H1 (cell line): ENCODE results near the gene NABP1. TPM values are rescaled to one million over a fixed set of nuclear protein-coding genes. Genes with fewer than 3 reads are reported as not detected.

ENCODE experiments used
- CTCF ChIA-PET: fragments of 300-600 bp; sonication (Branson Sonifier 250); formaldehyde crosslinking; loops from one replicate; lab custom pipeline; 2021; ENCODE audit not compliant: partially characterized antibody; lab: Charles Lee
- POLR2A ChIA-PET: fragments of 300-600 bp; sonication (Branson Sonifier 250); formaldehyde crosslinking; loops from one replicate; lab custom pipeline; 2021; ENCODE audit warnings: inconsistent platforms; ENCODE audit not compliant: partially characterized antibody; lab: Charles Lee
- DNase-seq, 2 experiments: peaks; one replicate each; pipeline versions ENCODE4 v3.0.0 to v3.0.0-alpha.2; 2010 to 2022; ENCODE audit warnings: low spot score in 2 of 2, low read depth in 1 of 2, mixed read lengths in 1 of 2
- FAIRE-seq: peaks from 2 replicates; lab custom pipeline; 2011; peaks lifted over from hg19 to GRCh38; lab: Jason Lieb, UNC
- H2AFZ ChIP-seq: 2 replicates; pipeline ENCODE4 v1.8.1; 2012; ENCODE audit warnings: low read length, inconsistent platforms
- H2AK5ac ChIP-seq: 2 replicates; pipeline ENCODE4 v1.6.1; 2013; ENCODE audit warnings: low read depth, low read length
- H2BK120ac ChIP-seq: replicated peaks from 2 replicates; pipeline ENCODE3; 2013; ENCODE audit warnings: low read depth, low read length, inconsistent platforms
- H2BK12ac ChIP-seq: 2 replicates; pipeline ENCODE4 v1.6.1; 2013; ENCODE audit warnings: low read depth, low read length
- H2BK15ac ChIP-seq: 2 replicates; pipeline ENCODE4 v1.6.1; 2013; ENCODE audit warnings: low read length
- H2BK20ac ChIP-seq: 2 replicates; pipeline ENCODE4 v1.6.1; 2013; ENCODE audit warnings: low read length
- H2BK5ac ChIP-seq: 2 replicates; pipeline ENCODE4 v1.6.1; 2013; ENCODE audit warnings: low read depth, low read length
- H3K14ac ChIP-seq: 2 replicates; pipeline ENCODE4 v1.6.1; 2013; ENCODE audit warnings: inconsistent platforms; ENCODE audit not compliant: insufficient read length
- H3K18ac ChIP-seq: 2 replicates; pipeline ENCODE4 v1.6.1; 2013; ENCODE audit warnings: low read length; ENCODE audit errors: extremely low read depth
- H3K23ac ChIP-seq: 2 replicates; pipeline ENCODE4 v1.6.1; 2013; ENCODE audit warnings: inconsistent platforms; ENCODE audit not compliant: insufficient read length
- H3K23me2 ChIP-seq: 2 replicates; pipeline ENCODE4 v1.6.1; 2013; ENCODE audit warnings: low read depth, low read length
- H3K27ac ChIP-seq: 2 replicates; pipeline ENCODE4 v1.6.1; 2011; ENCODE audit warnings: low read depth, low read length, inconsistent platforms
- H3K27me3 ChIP-seq, 4 experiments: replicated peaks in 1 of 4; 1 replicate in 1 of 4; 2 replicates in 3 of 4; pipeline versions ENCODE4 v1.6.1 to v1.8.1; 2011 to 2013; ENCODE audit warnings: low read length in 3 of 4, mild to moderate bottlenecking in 3 of 4, inconsistent platforms in 2 of 4, mixed read lengths in 2 of 4, moderate library complexity in 1 of 4; ENCODE audit not compliant: control insufficient read depth in 3 of 4, insufficient read depth in 3 of 4; ENCODE audit errors: extremely low read depth in 1 of 4
- H3K36me3 ChIP-seq, 4 experiments: 2 replicates each; pipeline versions ENCODE4 v1.6.1 to v1.8.1; 2011 to 2013; ENCODE audit warnings: mild to moderate bottlenecking in 4 of 4, low read length in 3 of 4, moderate library complexity in 2 of 4, control low read depth in 1 of 4, inconsistent platforms in 1 of 4; ENCODE audit not compliant: insufficient read depth in 4 of 4, control insufficient read depth in 2 of 4
- H3K4ac ChIP-seq: replicated peaks from 2 replicates; pipeline ENCODE3; 2013; ENCODE audit warnings: low read length, low read depth, mixed read lengths, inconsistent platforms; ENCODE audit not compliant: insufficient read length
- H3K4me1 ChIP-seq, 4 experiments: replicated peaks in 1 of 4; 1 replicate in 1 of 4; 2 replicates in 3 of 4; pipeline versions ENCODE4 v1.6.1 to v1.8.1; 2011 to 2013; ENCODE audit warnings: low read length in 3 of 4, inconsistent platforms in 2 of 4, mixed read lengths in 1 of 4; ENCODE audit not compliant: insufficient read depth in 4 of 4, control insufficient read depth in 3 of 4
- H3K4me2 ChIP-seq, 2 experiments: 2 replicates each; pipeline versions ENCODE4 v1.6.1 to v1.8.1; 2011 to 2013; ENCODE audit warnings: low read depth in 2 of 2, low read length in 2 of 2, control low read depth in 1 of 2, inconsistent platforms in 1 of 2, mild to moderate bottlenecking in 1 of 2; ENCODE audit not compliant: insufficient read depth in 1 of 2
- H3K4me3 ChIP-seq, 4 experiments: fragments of 200-600, 300-600 bp in 1 of 4; sonication (generic), shearing (Covaris generic), sonication (Bioruptor Twin) in 1 of 4; 2 replicates each; pipeline versions ENCODE4 v1.5.1 to v1.8.1; 2011 to 2016; ENCODE audit warnings: low read length in 4 of 4, low read depth in 3 of 4, control low read depth in 2 of 4, inconsistent platforms in 2 of 4, mild to moderate bottlenecking in 2 of 4, mixed read lengths in 1 of 4, moderate library complexity in 1 of 4; ENCODE audit not compliant: insufficient read depth in 2 of 4; ENCODE audit errors: extremely low read depth in 1 of 4
- H3K56ac ChIP-seq: replicated peaks from 2 replicates; pipeline ENCODE3; 2013; ENCODE audit warnings: low read depth, mild to moderate bottlenecking, mixed read lengths, low read length, inconsistent platforms; ENCODE audit not compliant: insufficient read length
- H3K79me1 ChIP-seq: 2 replicates; pipeline ENCODE4 v1.6.1; 2013; ENCODE audit warnings: low read depth, low read length, control low read depth
- H3K79me2 ChIP-seq, 2 experiments: 2 replicates each; pipeline versions ENCODE4 v1.6.1 to v1.8.1; 2012 to 2013; ENCODE audit warnings: low read length in 2 of 2, mild to moderate bottlenecking in 2 of 2, inconsistent platforms in 1 of 2; ENCODE audit not compliant: insufficient read depth in 2 of 2, control insufficient read depth in 1 of 2
- H3K9ac ChIP-seq, 4 experiments: replicated peaks in 1 of 4; 1 replicate in 1 of 4; 2 replicates in 3 of 4; pipeline versions ENCODE4 v1.6.1 to v1.8.1; 2011 to 2013; ENCODE audit warnings: low read depth in 3 of 4, low read length in 3 of 4, control low read depth in 2 of 4, mild to moderate bottlenecking in 2 of 4, moderate library complexity in 2 of 4, inconsistent platforms in 1 of 4; ENCODE audit errors: extremely low read depth in 1 of 4
- H3K9me3 ChIP-seq, 2 experiments: 2 replicates each; pipeline versions ENCODE4 v1.6.1 to v1.8.1; 2012 to 2013; ENCODE audit warnings: mild to moderate bottlenecking in 2 of 2, moderate library complexity in 2 of 2, control low read depth in 1 of 2, inconsistent platforms in 1 of 2, low read depth in 1 of 2, low read length in 1 of 2, mixed read lengths in 1 of 2; ENCODE audit not compliant: insufficient read depth in 2 of 2
- H4K20me1 ChIP-seq, 2 experiments: replicated peaks in 1 of 2; 2 replicates each; pipeline versions ENCODE3 to v1.8.1; 2011 to 2013; ENCODE audit warnings: inconsistent platforms in 2 of 2, low read length in 2 of 2, mild to moderate bottlenecking in 1 of 2; ENCODE audit not compliant: insufficient read depth in 2 of 2, control insufficient read depth in 1 of 2
- H4K5ac ChIP-seq: 2 replicates; pipeline ENCODE4 v1.6.1; 2013; ENCODE audit warnings: low read length, low read depth, mixed read lengths, inconsistent platforms; ENCODE audit not compliant: insufficient read length
- H4K8ac ChIP-seq: 2 replicates; pipeline ENCODE4 v1.8.0; 2013; ENCODE audit warnings: mild to moderate bottlenecking, moderate library complexity, low read length, inconsistent platforms; ENCODE audit not compliant: insufficient read depth; ENCODE audit errors: extremely low read depth
- H4K91ac ChIP-seq: replicated peaks from 2 replicates; pipeline ENCODE3; 2013; ENCODE audit warnings: low read length, mixed read lengths, inconsistent platforms; ENCODE audit not compliant: insufficient read length
- CBX5 ChIP-seq: fragments of 300-800, 300-1000 bp; sonication (generic); IDR thresholded peaks from 2 replicates; pipeline ENCODE4 v1.7.1; 2016; ENCODE audit warnings: antibody characterized with exemption, low read length, low read depth
- CREB1 ChIP-seq: IDR thresholded peaks from 2 replicates; pipeline ENCODE4 v1.6.1; 2012; ENCODE audit warnings: inconsistent platforms
- CTBP2 ChIP-seq: IDR thresholded peaks from 2 replicates; pipeline ENCODE4 v1.7.0; 2011; ENCODE audit warnings: borderline replicate concordance, mild to moderate bottlenecking, moderate library complexity, mixed read lengths, low read length; ENCODE audit not compliant: insufficient read depth, insufficient read length
- GABPA ChIP-seq: IDR thresholded peaks from 2 replicates; pipeline ENCODE4 v1.6.1; 2011; ENCODE audit warnings: mild to moderate bottlenecking, low read length, moderate library complexity, borderline replicate concordance; ENCODE audit not compliant: insufficient read depth
- SIN3A ChIP-seq, 2 experiments: IDR thresholded peaks in 1 of 2; conservative IDR thresholded peaks in 1 of 2; 2 replicates each; pipeline ENCODE4 v1.6.1; 2011 to 2012; ENCODE audit warnings: low read length in 2 of 2, improper control_type of control experiment in 1 of 2, low read depth in 1 of 2, mild to moderate bottlenecking in 1 of 2
- SUZ12 ChIP-seq: fragments of 200-600 bp; sonication (generic); IDR thresholded peaks from 2 replicates; pipeline ENCODE4 v1.6.1; 2012; ENCODE audit warnings: mild to moderate bottlenecking, inconsistent platforms, low read length, moderate library complexity, mixed read lengths
- WGBS, 2 experiments: shearing (Covaris generic) in 1 of 2; methylation state at CpG; one replicate each; pipeline versions ENCODE4 v1.1.6 to v1.1.7; 2013 to 2015; ENCODE audit warnings: low lambda C conversion rate in 2 of 2, mixed read lengths in 2 of 2, inconsistent platforms in 1 of 2, low coverage in 1 of 2, missing lambda C conversion rate in 1 of 2; ENCODE audit not compliant: insufficient replicate concordance in 2 of 2, insufficient coverage in 1 of 2, insufficient read length in 1 of 2; ENCODE audit errors: extremely low coverage in 1 of 2, missing lambda C conversion rate in 1 of 2; 5-methylcytosine and 5-hydroxymethylcytosine counted together
- polyA plus RNA-seq, 7 experiments: library from polyadenylated mRNA; depleted of rRNA in 3 of 7; stranded (reverse) in 5 of 7; unstranded in 2 of 7; fragments of >200 nt in 5 of 7; fragments of 200-250 nt in 2 of 7; gene quantifications; 1 replicate in 5 of 7; 2 replicates in 1 of 7; 4 replicates in 1 of 7; pipeline versions ENCODE4 v1.2.1 to v1.2.3, GENCODE V29; 2011 to 2013; ENCODE audit warnings: missing spikeins in 2 of 7, mixed read lengths in 2 of 7
- total RNA-seq: library from RNA; stranded (reverse); fragmentation: NEBNext Ultra II Directional; extraction: Animal tissue kit (Norgen Biotek cat#: 25700); gene quantifications from 2 replicates; pipeline ENCODE4 v1.2.1, GENCODE V29; 2021

NABP1 gene
- total and polyA plus RNA-seq, 2 of the 8 experiments (the other 6 are each of a cell fraction or from before 2014, with no cell fraction given), result 0.63 to 4.8 TPM

DNA sequence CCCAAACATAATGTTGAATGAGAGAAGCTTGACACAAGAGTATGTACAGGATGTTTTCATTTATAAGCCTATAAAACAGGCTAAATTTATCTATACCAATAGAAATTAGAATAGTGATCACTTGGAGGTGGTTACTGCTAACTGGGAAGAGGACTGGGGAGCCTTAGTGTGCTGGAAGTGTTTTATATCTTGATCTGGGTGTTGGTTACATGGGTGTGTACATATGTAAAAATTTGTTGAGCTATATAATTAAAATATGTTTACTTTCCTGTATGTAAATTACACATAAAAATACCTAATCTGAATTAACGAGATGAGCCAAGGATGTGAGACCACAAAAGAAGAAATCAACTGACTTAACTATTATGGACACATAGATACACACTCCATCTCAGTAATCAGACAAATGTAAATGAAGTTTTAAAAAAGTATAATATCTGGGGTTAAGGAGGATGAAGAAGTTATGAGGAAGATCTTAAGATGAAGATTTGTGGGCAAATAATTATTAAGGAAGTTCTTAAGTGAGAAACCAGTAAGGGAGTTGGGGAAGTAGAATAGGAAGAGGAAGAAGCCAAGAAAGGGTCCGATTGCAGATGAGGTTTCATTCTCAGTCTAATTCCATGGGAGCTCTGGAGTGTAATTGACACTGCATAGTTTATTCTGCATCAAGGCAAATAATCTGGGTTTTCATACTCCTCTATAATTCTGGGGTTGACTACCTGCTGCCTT, 32.3 kb upstream of the NABP1 start:
- no peak overlapping the region for H4K5ac ChIP-seq
- H2BK12ac ChIP-seq, result no peak overlapping the region
- H3K14ac ChIP-seq, result no peak overlapping the region
- no peak overlapping the region for H3K56ac ChIP-seq
- no peaks in the 10 kb centered on the region for H3K4me1 ChIP-seq
- H2BK5ac ChIP-seq, result no peak overlapping the region
- H3K9me3 ChIP-seq, result no peaks in the 10 kb centered on the region
- FAIRE-seq, result no peak
- H3K36me3 ChIP-seq, result no peaks in the 10 kb centered on the region
- no peak overlapping the region for H2BK20ac ChIP-seq
- ChIA-PET CTCF (interaction anchor here (1.0 to 1.1 kb wide), 2 partner anchors 9 to 21 kb away, joined by 3 read pairs; no protein-coding TSS in a partner anchor), POLR2A (no interaction called here)
- 50% methylated on average over 2 of the region's 2 CpGs; no CpG with 5 or more reads in 1 of the 2 experiments for WGBS, 2 experiments
- H3K27me3 ChIP-seq, result no peaks in the 10 kb centered on the region
- no peak overlapping the region for H3K4me3 ChIP-seq
- H4K8ac ChIP-seq, result no peak overlapping the region
- peaks cover 1% of the 10 kb centered on the region; the same call in 1 of the 2 replicates for H3K23me2 ChIP-seq
- H3K4ac ChIP-seq, result no peak overlapping the region
- no peak overlapping the region for H2BK15ac ChIP-seq
- H4K20me1 ChIP-seq, result no peaks in the 10 kb centered on the region
- no peak overlapping the region for H3K4me2 ChIP-seq
- no peak for DNase-seq
- H2AK5ac ChIP-seq, result no peak overlapping the region
- H2BK120ac ChIP-seq, result no peak overlapping the region
- no peak overlapping the region for H3K18ac ChIP-seq
- H2AFZ ChIP-seq, result no peak overlapping the region
- H3K27ac ChIP-seq, result no peak overlapping the region
- no peak overlapping the region for H3K9ac ChIP-seq
- no peak overlapping the region for H3K23ac ChIP-seq
- H3K79me2 ChIP-seq, result no peaks in the 10 kb centered on the region
- no peaks in the 10 kb centered on the region for H3K79me1 ChIP-seq
- no peak overlapping the region for H4K91ac ChIP-seq
- TF ChIP-seq CBX5, result no peak
- no peak for TF ChIP-seq CREB1
- no peak for TF ChIP-seq GABPA
- TF ChIP-seq SIN3A (conservative IDR thresholded peaks at IDR 0.05 in 1 of 2, IDR thresholded peaks at IDR 0.05 in 1 of 2; ENCODE audit: low read depth in 1 of 2, low read length in 2 of 2), result no peak
- no peak for TF ChIP-seq SUZ12
- TF ChIP-seq CTBP2, result no peak
